Activated CD4-positive, alpha-beta T cell treated with anti-CD3 and anti-CD28 coated beads, Interleukin-2, amount 50 U/mL, for 16 hours (primary cell): ENCODE data around the gene TRAF2.

ENCODE experiments used
- DNase-seq: peaks from one replicate; pipeline ENCODE4 v3.0.0-alpha.2; 2020

The TRAF2 gene

GRCh38 chr9:136847826-136848392, 38.4 kb upstream of the TRAF2 start:
- DNase-seq, result peak; percentile 89

DNA sequence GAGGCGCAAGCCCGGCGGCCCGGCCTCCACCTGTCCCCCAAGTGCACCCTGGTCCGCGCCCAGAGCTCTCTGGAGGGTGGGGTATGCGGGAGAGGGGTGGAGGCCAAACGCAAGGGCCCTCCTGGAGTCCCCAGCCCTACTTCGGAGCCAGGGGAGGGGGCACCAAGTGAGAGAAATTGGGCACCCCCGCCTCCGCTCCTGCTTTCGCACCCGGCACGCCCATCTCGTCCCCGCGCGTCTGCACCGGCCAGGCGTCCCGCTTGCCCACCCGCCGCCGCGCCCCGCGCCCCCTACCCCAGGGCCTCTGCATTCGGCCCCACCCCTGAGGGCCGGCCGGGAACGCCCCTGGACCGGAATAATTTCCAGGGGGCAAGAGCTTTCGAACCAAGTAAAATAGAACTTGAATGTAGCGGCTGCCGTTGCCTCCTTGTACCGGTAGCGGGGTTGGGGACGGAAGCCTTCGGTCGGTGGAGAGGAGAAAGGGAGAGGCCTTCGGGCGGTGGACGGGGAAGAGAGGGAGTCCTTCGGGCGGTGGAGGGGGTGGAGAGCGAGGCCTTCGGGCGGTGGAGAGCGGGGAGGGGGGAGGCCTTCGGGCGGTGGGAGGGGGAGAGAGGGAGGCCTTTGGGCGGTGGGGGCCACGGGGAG, 37.8 kb upstream of the TRAF2 start:
- peak; percentile 49 for DNase-seq

DNA sequence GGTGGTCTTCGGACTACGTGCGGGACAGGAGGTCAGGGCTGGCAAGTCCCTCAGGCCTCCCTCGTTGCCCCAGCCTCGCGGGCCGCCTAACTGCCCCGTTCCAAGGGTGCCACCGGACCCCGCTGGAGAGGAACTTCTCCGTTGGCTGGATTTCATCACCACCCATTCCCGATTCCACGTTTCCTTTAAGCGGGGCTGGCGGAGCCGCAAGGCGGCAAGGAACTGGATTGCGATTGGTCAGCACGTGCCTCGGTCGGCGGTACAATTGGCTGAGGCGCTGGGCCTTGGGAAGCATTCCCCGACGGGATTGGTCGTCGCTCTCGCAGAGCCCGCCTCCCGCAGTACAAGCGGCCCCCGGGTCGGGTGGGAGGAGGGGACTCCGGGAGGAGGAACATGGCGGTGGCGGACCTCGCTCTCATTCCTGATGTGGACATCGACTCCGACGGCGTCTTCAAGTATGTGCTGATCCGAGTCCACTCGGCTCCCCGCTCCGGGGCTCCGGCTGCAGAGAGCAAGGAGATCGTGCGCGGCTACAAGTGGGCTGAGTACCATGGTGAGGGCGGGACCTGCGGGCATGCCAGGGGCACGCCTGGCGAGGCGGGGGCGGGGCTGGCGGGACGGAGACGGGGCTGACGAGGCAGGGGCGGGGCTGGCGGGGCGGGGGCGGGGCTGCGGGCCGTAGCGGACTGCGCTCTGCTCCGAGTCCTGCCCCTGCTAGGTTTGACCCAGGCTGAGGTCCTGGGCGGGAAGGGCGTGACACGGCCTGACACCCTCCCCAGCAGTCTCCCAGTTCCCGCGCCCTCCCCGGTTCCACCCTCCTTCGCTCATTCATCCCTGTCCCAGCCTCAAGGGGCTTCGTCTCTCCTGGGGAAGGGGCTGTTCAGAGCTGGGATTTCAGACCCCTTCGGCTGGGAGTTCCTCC, 37.0 kb upstream of the TRAF2 start, which contains the start of gene PHPT1:
PHPT1 (plus strand) TSS at position 372 of the 922 bp plus-strand sequence; CDS start at position 394, 22 bp downstream.
- peak; percentile 98 for DNase-seq

- DNase-seq, result no peak
Measured at GRCh38 chr9:136849960-136850865, 36.1 kb upstream of the TRAF2 start.

GRCh38 chr9:136850866-136851775, 35.2 kb upstream of the TRAF2 start:
- no peak for DNase-seq

DNA sequence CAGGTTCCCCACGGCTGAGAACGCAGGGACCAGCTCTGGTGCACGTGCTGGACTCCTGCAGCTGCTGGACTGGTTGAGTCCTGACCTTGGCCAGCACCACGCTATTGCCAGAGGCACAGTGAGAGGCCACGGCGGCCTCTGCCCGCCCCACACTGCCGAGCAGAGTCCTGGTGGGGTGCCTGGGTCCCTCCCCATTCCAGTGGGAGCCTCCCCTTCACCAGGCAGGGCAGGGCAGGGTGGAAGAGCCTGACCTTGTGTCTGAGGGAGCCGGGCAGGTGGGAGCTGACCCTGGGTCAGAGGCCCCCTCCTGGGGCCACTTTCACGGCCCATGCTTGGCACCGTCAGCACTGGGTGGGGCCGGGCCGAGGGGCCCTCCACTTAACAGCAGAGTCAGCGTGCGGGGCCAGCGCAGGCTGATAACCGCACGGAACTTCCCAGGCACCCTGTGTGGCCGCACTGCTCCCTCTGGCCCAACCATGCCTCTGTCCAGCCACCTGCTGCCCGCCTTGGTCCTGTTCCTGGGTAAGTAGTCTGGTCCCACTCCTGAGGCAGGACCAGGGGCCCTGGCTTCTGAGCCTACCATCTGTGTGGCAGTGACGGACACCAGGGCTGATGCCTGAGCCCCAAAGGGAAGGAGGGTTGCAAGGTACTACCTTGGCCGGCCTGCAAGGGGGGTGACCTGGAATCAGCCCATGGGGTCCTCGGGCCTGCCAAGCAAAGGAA, 34.2 kb upstream of the TRAF2 start, which contains the start of gene MAMDC4:
MAMDC4 (plus strand) TSS at position 406 of the 723 bp plus-strand sequence; CDS start at position 477, 71 bp downstream.
- DNase-seq, result no peak

GRCh38 chr9:136852664-136853595, 33.4 kb upstream of the TRAF2 start:
- no peak for DNase-seq

DNA sequence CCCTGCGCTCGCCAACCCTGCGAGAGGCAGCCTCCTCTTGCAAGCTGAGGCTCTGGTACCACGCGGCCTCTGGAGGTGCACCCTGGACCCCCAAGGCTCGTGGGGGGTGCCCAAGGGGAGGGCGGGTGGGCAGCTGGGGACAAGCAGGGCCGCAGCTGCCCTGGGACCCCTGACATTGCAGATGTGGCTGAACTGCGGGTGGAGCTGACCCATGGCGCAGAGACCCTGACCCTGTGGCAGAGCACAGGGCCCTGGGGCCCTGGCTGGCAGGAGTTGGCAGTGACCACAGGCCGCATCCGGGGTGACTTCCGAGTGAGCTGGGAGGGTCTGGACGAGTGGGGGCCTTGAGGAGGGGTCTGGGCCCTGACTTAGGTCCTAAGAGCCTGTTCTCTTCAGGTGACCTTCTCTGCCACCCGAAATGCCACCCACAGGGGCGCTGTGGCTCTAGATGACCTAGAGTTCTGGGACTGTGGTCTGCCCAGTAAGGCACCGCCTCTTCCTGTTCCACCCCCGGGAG, 32.7 kb upstream of the TRAF2 start:
- no peak for DNase-seq

DNA sequence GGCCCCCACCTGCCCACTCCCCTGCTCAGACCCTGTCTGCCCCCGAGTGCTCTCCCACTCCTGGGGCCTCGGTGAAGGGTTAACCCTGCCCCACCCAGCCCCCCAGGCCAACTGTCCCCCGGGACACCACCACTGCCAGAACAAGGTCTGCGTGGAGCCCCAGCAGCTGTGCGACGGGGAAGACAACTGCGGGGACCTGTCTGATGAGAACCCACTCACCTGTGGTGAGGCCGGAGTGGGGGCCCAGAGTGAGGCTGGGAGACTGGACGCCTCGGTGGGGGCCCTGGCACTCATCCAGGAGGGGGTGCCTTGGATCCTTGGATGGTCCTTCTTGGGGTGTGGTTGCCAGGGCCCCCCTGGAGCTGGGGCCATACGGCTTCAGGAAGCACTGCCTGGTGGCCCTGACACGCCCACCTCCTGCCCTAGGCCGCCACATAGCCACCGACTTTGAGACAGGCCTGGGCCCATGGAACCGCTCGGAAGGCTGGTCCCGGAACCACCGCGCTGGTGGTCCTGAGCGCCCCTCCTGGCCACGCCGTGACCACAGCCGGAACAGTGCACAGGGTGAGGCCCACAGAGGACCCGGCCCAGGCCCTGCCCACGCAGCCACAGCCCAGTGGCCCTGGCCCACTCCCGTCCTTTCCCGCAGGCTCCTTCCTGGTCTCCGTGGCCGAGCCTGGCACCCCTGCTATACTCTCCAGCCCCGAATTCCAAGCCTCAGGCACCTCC, 32.0 kb upstream of the TRAF2 start:
- DNase-seq, result no peak

GRCh38 chr9:136854842-136855460, 31.4 kb upstream of the TRAF2 start:
- no peak for DNase-seq

- DNase-seq, result no peak
Measured at GRCh38 chr9:136855461-136856078, 30.7 kb upstream of the TRAF2 start.

GRCh38 chr9:136856079-136856476, 30.2 kb upstream of the TRAF2 start:
- DNase-seq, result no peak

DNA sequence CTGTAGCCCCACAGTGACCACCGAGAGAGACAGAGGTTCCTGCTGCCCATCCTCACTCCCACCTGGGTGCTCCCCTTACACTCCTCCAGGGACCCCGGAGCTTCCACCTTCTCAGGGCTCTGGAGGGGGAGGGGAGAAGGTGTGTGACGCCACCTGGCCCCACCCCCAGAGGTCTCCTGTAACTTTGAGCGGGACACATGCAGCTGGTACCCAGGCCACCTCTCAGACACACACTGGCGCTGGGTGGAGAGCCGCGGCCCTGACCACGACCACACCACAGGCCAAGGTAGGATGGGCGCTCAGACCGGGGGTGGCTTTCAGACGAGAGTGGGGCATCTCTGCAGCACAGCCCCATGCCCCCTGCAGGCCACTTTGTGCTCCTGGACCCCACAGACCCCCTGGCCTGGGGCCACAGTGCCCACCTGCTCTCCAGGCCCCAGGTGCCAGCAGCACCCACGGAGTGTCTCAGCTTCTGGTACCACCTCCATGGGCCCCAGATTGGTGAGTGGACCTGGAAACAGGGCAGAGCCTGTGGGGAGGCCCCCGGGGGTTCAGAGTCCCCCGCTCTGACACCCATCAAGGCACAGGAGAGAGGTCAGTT, 29.7 kb upstream of the TRAF2 start:
- DNase-seq, result no peak

DNA sequence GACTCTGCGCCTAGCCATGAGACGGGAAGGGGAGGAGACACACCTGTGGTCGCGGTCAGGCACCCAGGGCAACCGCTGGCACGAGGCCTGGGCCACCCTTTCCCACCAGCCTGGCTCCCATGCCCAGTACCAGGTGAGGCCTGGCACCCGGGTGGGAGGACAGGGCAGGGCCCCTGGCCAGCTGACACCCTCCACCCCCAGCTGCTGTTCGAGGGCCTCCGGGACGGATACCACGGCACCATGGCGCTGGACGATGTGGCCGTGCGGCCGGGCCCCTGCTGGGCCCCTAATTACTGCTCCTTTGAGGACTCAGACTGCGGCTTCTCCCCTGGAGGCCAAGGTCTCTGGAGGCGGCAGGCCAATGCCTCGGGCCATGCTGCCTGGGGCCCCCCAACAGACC, 29.1 kb upstream of the TRAF2 start:
- no peak for DNase-seq

- no peak for DNase-seq
Measured at GRCh38 chr9:136857581-136858412, 28.5 kb upstream of the TRAF2 start.

DNA sequence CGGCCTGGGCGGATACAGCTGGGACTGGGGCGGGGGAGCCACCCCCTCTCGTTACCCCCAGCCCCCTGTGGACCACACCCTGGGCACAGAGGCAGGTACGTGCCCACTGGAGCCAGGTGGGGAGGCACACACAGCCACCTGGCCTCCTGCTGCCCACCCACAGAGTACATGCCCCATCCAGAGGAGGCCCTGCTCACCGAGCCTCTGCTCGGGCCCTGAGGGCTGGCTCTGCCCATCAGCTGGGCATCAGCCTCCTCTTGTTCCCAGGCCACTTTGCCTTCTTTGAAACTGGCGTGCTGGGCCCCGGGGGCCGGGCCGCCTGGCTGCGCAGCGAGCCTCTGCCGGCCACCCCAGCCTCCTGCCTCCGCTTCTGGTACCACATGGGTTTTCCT, 27.9 kb upstream of the TRAF2 start:
- no peak for DNase-seq
